HepG2 (cell line): ENCODE measurements around the gene CBFA2T2. TPM values are rescaled to one million over a fixed set of nuclear protein-coding genes. Genes with fewer than 3 reads are reported as not detected.

Experiments used
- MAFF ChIP-seq: IDR thresholded peaks from 2 replicates; pipeline ENCODE4 v1.6.1; 2011; ENCODE audit warnings: low read depth, low read length, improper control_type of control experiment
- MAFK ChIP-seq, 2 experiments: IDR thresholded peaks in 1 of 2; conservative IDR thresholded peaks in 1 of 2; 2 replicates each; pipeline ENCODE4 v1.6.1; 2011; ENCODE audit warnings: improper control_type of control experiment in 2 of 2, low read length in 2 of 2
- MTA3 ChIP-seq: sonication (generic); formaldehyde crosslinking; IDR thresholded peaks from 2 replicates; pipeline ENCODE4 v1.4.0; 2020; ENCODE audit warnings: missing genetic modification reagents
- SALL1 ChIP-seq: sonication (generic); formaldehyde crosslinking; IDR thresholded peaks from 2 replicates; pipeline ENCODE4 v1.8.0; 2022; ENCODE audit warnings: mild to moderate bottlenecking, missing genetic modification reagents
- XRCC5 ChIP-seq: fragments of 200-400 bp; formaldehyde crosslinking; optimal IDR thresholded peaks from 2 replicates; pipeline ENCODE3; 2017; ENCODE audit warnings: mild to moderate bottlenecking, low read length
- ZNF17 ChIP-seq: sonication (generic); formaldehyde crosslinking; IDR thresholded peaks from 2 replicates; pipeline ENCODE4 v1.5.0; 2020; ENCODE audit warnings: mild to moderate bottlenecking, missing genetic modification reagents
- ZNF33A ChIP-seq: sonication (generic); formaldehyde crosslinking; IDR thresholded peaks from 2 replicates; pipeline ENCODE4 v1.5.1; 2020; ENCODE audit warnings: missing genetic modification reagents, mild to moderate bottlenecking, moderate library complexity, borderline replicate concordance
- ZNF501 ChIP-seq: sonication (generic); formaldehyde crosslinking; IDR thresholded peaks from 2 replicates; pipeline ENCODE4 v1.5.1; 2020; ENCODE audit warnings: mild to moderate bottlenecking, moderate library complexity, missing genetic modification reagents
- ZNF589 ChIP-seq: sonication (generic); formaldehyde crosslinking; conservative IDR thresholded peaks from 2 replicates; pipeline ENCODE4 v1.8.0; 2022; ENCODE audit warnings: mild to moderate bottlenecking, moderate library complexity, missing genetic modification reagents
- ZNF747 ChIP-seq: sonication (generic); formaldehyde crosslinking; IDR thresholded peaks from 2 replicates; pipeline ENCODE4 v1.8.1; 2023; ENCODE audit warnings: missing genetic modification reagents, mild to moderate bottlenecking, borderline replicate concordance
- ZNF776 ChIP-seq: sonication (generic); formaldehyde crosslinking; IDR thresholded peaks from 2 replicates; pipeline ENCODE4 v1.4.0; 2020; ENCODE audit warnings: mild to moderate bottlenecking, missing genetic modification reagents
- ZXDC ChIP-seq: sonication (generic); formaldehyde crosslinking; IDR thresholded peaks from 2 replicates; pipeline ENCODE4 v1.5.0; 2020; ENCODE audit warnings: mild to moderate bottlenecking, missing genetic modification reagents
- polyA plus RNA-seq, 8 experiments: library from polyadenylated mRNA; depleted of rRNA in 3 of 8; stranded (reverse) in 7 of 8; unstranded in 1 of 8; fragments of >200 nt; fragmentation: Illumina TruSeq in 4 of 8; extraction: Trizol in 4 of 8; gene quantifications; 2 replicates each; pipeline versions ENCODE4 v1.2.1 to v1.2.3, GENCODE V29; 2011 to 2016; ENCODE audit warnings: low read depth in 4 of 8, missing spikeins in 1 of 8, mixed read lengths in 1 of 8; ENCODE audit not compliant: insufficient read depth in 1 of 8
- total RNA-seq, 5 experiments: library from RNA; depleted of rRNA; stranded (reverse); fragments of >200 nt; fragmentation: Illumina TruSeq; extraction: Trizol; gene quantifications; 2 replicates each; pipeline ENCODE4 v1.2.3, GENCODE V29; 2016; ENCODE audit warnings: low read depth in 1 of 5
- TF ChIP-seq, protein P1 (sequence below), 2 experiments: fragments of 450-650 bp in 1 of 2; sonication (generic) in 1 of 2; formaldehyde crosslinking in 1 of 2; IDR thresholded peaks; 2 replicates each; pipeline versions ENCODE4 v1.6.1 to v1.8.0; 2016 to 2022; ENCODE audit warnings: antibody characterized with exemption in 1 of 2, mild to moderate bottlenecking in 1 of 2, missing genetic modification reagents in 1 of 2
- TF ChIP-seq, protein P2 (sequence below): IDR thresholded peaks from 2 replicates; pipeline ENCODE4 v1.6.1; 2016; ENCODE audit warnings: mild to moderate bottlenecking, missing biosample characterization, missing genetic modification reagents

Gene CBFA2T2
- total and polyA plus RNA-seq, 2 of the 13 experiments (the other 11 are each of a cell fraction or from before 2014, with no cell fraction given), result 6.3 to 21.2 TPM

DNA sequence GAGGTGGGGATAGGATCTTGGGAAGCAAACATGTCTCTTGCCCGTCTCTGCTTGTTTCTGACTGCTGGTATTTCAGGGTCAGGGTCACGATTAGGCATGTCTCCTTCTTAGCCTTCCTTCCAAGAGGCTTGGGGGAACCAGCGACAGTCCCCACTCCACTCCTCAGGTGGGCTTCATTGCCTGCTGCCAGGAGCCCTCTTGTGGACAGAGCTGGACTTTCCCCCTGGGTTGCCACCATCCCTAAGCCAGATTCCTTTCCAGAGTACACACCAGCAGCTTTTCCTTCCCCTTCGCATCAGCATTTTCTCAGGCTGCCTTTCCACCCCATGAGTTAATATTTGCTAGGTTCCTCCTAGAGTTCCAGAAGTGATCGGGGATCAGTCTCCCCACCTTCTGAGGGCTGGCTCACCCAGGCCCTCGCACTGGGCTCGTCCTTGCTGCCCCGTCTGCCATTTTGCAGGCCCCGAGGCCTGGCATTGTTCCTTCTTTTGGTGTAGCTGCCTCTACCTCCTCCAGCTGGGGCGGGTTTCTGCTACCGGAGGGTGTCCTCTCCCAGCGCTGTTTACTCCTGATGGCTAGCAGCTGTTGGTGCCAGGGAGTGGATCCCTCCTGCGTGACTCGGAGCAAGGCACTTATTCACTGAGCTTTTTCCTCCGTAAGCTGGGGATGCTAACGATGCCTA lies 163.5 kb downstream of the CBFA2T2 start (continued):
- no peak for TF ChIP-seq ZNF17
- TF ChIP-seq ZNF747 (CRISPR knock-in tag), result 0 out of 2 replicates have a peak, but pooled peaks have one; percentile 64
- TF ChIP-seq, protein P1, sequence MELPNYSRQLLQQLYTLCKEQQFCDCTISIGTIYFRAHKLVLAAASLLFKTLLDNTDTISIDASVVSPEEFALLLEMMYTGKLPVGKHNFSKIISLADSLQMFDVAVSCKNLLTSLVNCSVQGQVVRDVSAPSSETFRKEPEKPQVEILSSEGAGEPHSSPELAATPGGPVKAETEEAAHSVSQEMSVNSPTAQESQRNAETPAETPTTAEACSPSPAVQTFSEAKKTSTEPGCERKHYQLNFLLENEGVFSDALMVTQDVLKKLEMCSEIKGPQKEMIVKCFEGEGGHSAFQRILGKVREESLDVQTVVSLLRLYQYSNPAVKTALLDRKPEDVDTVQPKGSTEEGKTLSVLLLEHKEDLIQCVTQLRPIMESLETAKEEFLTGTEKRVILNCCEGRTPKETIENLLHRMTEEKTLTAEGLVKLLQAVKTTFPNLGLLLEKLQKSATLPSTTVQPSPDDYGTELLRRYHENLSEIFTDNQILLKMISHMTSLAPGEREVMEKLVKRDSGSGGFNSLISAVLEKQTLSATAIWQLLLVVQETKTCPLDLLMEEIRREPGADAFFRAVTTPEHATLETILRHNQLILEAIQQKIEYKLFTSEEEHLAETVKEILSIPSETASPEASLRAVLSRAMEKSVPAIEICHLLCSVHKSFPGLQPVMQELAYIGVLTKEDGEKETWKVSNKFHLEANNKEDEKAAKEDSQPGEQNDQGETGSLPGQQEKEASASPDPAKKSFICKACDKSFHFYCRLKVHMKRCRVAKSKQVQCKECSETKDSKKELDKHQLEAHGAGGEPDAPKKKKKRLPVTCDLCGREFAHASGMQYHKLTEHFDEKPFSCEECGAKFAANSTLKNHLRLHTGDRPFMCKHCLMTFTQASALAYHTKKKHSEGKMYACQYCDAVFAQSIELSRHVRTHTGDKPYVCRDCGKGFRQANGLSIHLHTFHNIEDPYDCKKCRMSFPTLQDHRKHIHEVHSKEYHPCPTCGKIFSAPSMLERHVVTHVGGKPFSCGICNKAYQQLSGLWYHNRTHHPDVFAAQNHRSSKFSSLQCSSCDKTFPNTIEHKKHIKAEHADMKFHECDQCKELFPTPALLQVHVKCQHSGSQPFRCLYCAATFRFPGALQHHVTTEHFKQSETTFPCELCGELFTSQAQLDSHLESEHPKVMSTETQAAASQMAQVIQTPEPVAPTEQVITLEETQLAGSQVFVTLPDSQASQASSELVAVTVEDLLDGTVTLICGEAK (IDR thresholded peaks at IDR 0.05), result no peak
- TF ChIP-seq, protein P1 (CRISPR knock-in tag; IDR thresholded peaks at IDR 0.05), result no peak
- TF ChIP-seq MAFK (conservative IDR thresholded peaks at IDR 0.05 in 1 of 2, IDR thresholded peaks at IDR 0.05 in 1 of 2; ENCODE audit: low read length in 2 of 2), result peak; percentile 7 to 52; a peak in 2 of 4 replicates
- TF ChIP-seq, protein P2, sequence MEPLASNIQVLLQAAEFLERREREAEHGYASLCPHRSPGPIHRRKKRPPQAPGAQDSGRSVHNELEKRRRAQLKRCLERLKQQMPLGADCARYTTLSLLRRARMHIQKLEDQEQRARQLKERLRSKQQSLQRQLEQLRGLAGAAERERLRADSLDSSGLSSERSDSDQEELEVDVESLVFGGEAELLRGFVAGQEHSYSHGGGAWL, result 0 out of 2 replicates have a peak, but pooled peaks have one; percentile 23
- TF ChIP-seq ZNF776 (CRISPR knock-in tag), result peak; percentile 57; the same call in 1 of the 2 replicates
- no peak for TF ChIP-seq ZXDC (CRISPR knock-in tag)
- TF ChIP-seq XRCC5, result peak; percentile 91
- TF ChIP-seq MAFF, result peak; percentile 69
- peak; percentile 66; the same call in 1 of the 2 replicates for TF ChIP-seq ZNF501
- TF ChIP-seq SALL1 (CRISPR knock-in tag), result peak; percentile 77
- TF ChIP-seq MTA3 (CRISPR knock-in tag), result no peak
- TF ChIP-seq ZNF589 (CRISPR knock-in tag), result no peak; the same call in 1 of the 2 replicates
- no peak for TF ChIP-seq ZNF33A (CRISPR knock-in tag)
